Transverse colon (tissue), 4 donors: ENCODE measurements around the gene UGT2A1. TPM values are rescaled to one million over a fixed set of nuclear protein-coding genes. Genes with fewer than 3 reads are reported as not detected.

Experiments
- DNase-seq: peaks from one replicate; pipeline ENCODE4 v3.0.0-alpha.2; 2019
- H3K27ac ChIP-seq, 4 donors: fragments of 200-600 bp; sonication (generic); 2 replicates each; pipeline ENCODE4 v1.5.1; 2016 to 2018; ENCODE audit warnings: inconsistent platforms in 4 of 4
- H3K27me3 ChIP-seq: fragments of 200-600 bp; sonication (generic); 2 replicates; pipeline ENCODE4 v1.5.1; 2017; ENCODE audit warnings: inconsistent platforms
- H3K36me3 ChIP-seq, 4 donors: fragments of 200-600 bp; sonication (generic); 2 replicates each; pipeline ENCODE4 v1.5.1; 2017 to 2019; ENCODE audit warnings: inconsistent platforms in 4 of 4
- H3K4me1 ChIP-seq, 4 donors: fragments of 200-600 bp; sonication (generic); 2 replicates each; pipeline ENCODE4 v1.5.1; 2017 to 2020; ENCODE audit warnings: inconsistent platforms in 4 of 4
- H3K4me3 ChIP-seq, 4 donors: fragments of 200-600 bp; sonication (generic); 1 replicate in 1 of 4; 2 replicates in 3 of 4; pipeline versions ENCODE4 v1.5.1 to v1.6.1; 2017 to 2019; ENCODE audit warnings: inconsistent platforms in 4 of 4
- H3K9me3 ChIP-seq, 2 donors: fragments of 200-600 bp; sonication (generic); 2 replicates each; pipeline ENCODE4 v1.5.1; 2017 to 2019; ENCODE audit warnings: inconsistent platforms in 2 of 2
- CTCF ChIP-seq, 5 experiments: fragments of 200-600 bp in 3 of 5; fragments of 450-650 bp in 2 of 5; sonication (generic) in 3 of 5; IDR thresholded peaks; 1 replicate in 2 of 5; 2 replicates in 3 of 5; pipeline ENCODE4 v1.5.1; 2016 to 2017; ENCODE audit warnings: antibody characterized with exemption in 5 of 5, inconsistent platforms in 3 of 5, mild to moderate bottlenecking in 2 of 5, moderate library complexity in 1 of 5
- EP300 ChIP-seq: sonication (generic); formaldehyde crosslinking; IDR thresholded peaks from one replicate; pipeline ENCODE4 v1.6.1; 2017; ENCODE audit warnings: antibody characterized with exemption, low read depth
- POLR2A ChIP-seq: fragments of 450-650 bp; IDR thresholded peaks from one replicate; pipeline ENCODE4 v1.6.1; 2016; ENCODE audit warnings: antibody characterized with exemption, mild to moderate bottlenecking, moderate library complexity
- POLR2AphosphoS5 ChIP-seq, 3 donors: sonication (generic); formaldehyde crosslinking; IDR thresholded peaks; one replicate each; pipeline ENCODE4 v1.6.1; 2016; ENCODE audit warnings: antibody characterized with exemption in 3 of 3
- WGBS, 2 donors: methylation state at CpG; one replicate each; pipeline ENCODE4 v1.1.5; 2018; ENCODE audit warnings: low coverage in 1 of 2; 5-methylcytosine and 5-hydroxymethylcytosine counted together
- in situ Hi-C, 4 donors: fragments of 200-750 bp; cut with MboI; loops; one replicate each; pipeline versions ENCODE4 v1.15.0 to v1.15.1; 2017; ENCODE audit warnings: low sequenced_read_pairs in 3 of 4, low pct_ligation_motif_present in 1 of 4, low pct_unique_long_range_greater_than_20kb in 1 of 4
- intact Hi-C: fragments of 100-400 bp; cut with DNase I; formaldehyde crosslinking; loops from one replicate; pipeline ENCODE4 v1.15.1; 2023; ENCODE audit warnings: low total_unique reads
- total RNA-seq, 4 donors: library from RNA; depleted of rRNA; stranded (reverse); fragments of >200 nt; gene quantifications; one replicate each; pipeline ENCODE4 v1.1.0, GENCODE V29; 2016

UGT2A1 gene
- total RNA-seq, 4 donors from 2014 or later: not detected

DNA sequence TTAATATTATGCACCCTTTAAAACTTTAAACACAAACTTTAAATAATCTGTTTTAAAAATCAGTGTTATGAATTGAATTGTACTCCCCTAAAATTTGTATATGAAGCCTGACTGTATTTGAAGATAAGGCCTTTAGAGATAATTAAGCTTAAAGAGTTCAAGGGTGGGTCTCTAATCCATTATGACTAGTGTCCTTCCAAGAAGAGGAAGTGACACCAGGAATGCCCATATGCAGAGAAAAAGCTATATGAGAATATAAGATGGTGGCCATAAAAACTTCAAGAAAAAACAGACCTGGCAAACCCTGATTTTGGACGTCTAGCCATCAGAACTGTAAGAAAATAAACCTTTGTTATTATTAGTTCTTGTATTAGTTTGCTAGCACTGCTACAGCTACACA lies 42.6 kb downstream of the UGT2A1 start:
- Histone ChIP-seq H3K4me1 (no peaks in the 10 kb centered on the region), H3K36me3 (no peaks in the 10 kb centered on the region), H3K27ac (no peak overlapping the region), H3K4me3 (no peak overlapping the region), H3K9me3 (no peaks in the 10 kb centered on the region), H3K27me3 (no peaks in the 10 kb centered on the region)
- DNase-seq: no peak
- intact Hi-C loops (no loop called here), in situ Hi-C loops (no loop called here)
- TF ChIP-seq POLR2A (no peak), POLR2AphosphoS5 (IDR thresholded peaks at IDR 0.05) (no peak), EP300 (no peak), CTCF (IDR thresholded peaks at IDR 0.05) (no peak)
- WGBS, 2 donors: 56% methylated on average over 1 of the region's 1 CpG; no CpG with 5 or more reads in 1 of the 2 donors

GRCh38 chr4:69601065-69601464 lies 52.0 kb downstream of the UGT2A1 start:
- no peaks in the 10 kb centered on the region for H3K27me3 ChIP-seq
- no peak for DNase-seq
- no peak overlapping the region for H3K4me3 ChIP-seq
- no peaks in the 10 kb centered on the region for H3K36me3 ChIP-seq
- intact Hi-C loops: no loop called here
- H3K27ac ChIP-seq: no peak overlapping the region
- 71% methylated on average over 4 of the region's 4 CpGs; no CpG with 5 or more reads in 1 of the 2 donors for WGBS, 2 donors
- no peak for TF ChIP-seq POLR2AphosphoS5 (IDR thresholded peaks at IDR 0.05)
- no peak for TF ChIP-seq POLR2A
- no peak for TF ChIP-seq CTCF (IDR thresholded peaks at IDR 0.05)
- no peak for TF ChIP-seq EP300
- no peaks in the 10 kb centered on the region for H3K9me3 ChIP-seq
- H3K4me1 ChIP-seq: no peaks in the 10 kb centered on the region
- in situ Hi-C loops: no loop called here

GRCh38 chr4:69600013-69600412 lies 53.0 kb downstream of the UGT2A1 start:
- Histone ChIP-seq H3K27ac (no peak overlapping the region), H3K9me3 (no peaks in the 10 kb centered on the region), H3K27me3 (no peaks in the 10 kb centered on the region), H3K36me3 (no peaks in the 10 kb centered on the region), H3K4me3 (no peak overlapping the region), H3K4me1 (no peaks in the 10 kb centered on the region)
- in situ Hi-C loops (no loop called here), intact Hi-C loops (no loop called here)
- 65% methylated on average over 2 of the region's 2 CpGs; no CpG with 5 or more reads in 1 of the 2 donors for WGBS, 2 donors
- TF ChIP-seq CTCF (IDR thresholded peaks at IDR 0.05) (no peak), POLR2AphosphoS5 (IDR thresholded peaks at IDR 0.05) (no peak), EP300 (no peak), POLR2A (no peak)
- DNase-seq: no peak

GRCh38 chr4:69594382-69594781 lies 58.7 kb downstream of the UGT2A1 start:
- TF ChIP-seq CTCF (IDR thresholded peaks at IDR 0.05): no peak
- H3K27me3 ChIP-seq: no peaks in the 10 kb centered on the region
- H3K4me1 ChIP-seq: no peaks in the 10 kb centered on the region
- no peaks in the 10 kb centered on the region for H3K36me3 ChIP-seq
- 20 to 50% methylated on average over 2 to 4 of the region's 4 CpGs for WGBS, 2 donors
- H3K9me3 ChIP-seq: no peaks in the 10 kb centered on the region
- DNase-seq: no peak
- H3K4me3 ChIP-seq: no peak overlapping the region
- no peak overlapping the region for H3K27ac ChIP-seq
- intact Hi-C loops: no loop called here
- in situ Hi-C loops: no loop called here
